ENCODE data around the gene DKK1. TPM values are rescaled to one million over a fixed set of nuclear protein-coding genes. Genes with fewer than 3 reads are reported as not detected.

Gene DKK1
- under 1 TPM in 1 of 2 donors, not detected in 1; 0.82 TPM for total RNA-seq

- Histone ChIP-seq H3K9me3 (no peaks in the 10 kb centered on the region), H3K27me3 (peaks cover 17% of the 10 kb centered on the region), H3K4me3 (peak within 1 kb of the TSS; percentile 45), H3K9ac (ENCODE audit: low read depth in 2 of 2, low read length in 2 of 2) (peak within 1 kb of the TSS in 1 of 2 donors; percentile 38), H3K36me3 (no peaks in the 10 kb centered on the region), H3K4me1 (peaks cover 8% of the 10 kb centered on the region), H3K27ac (no peak within 1 kb of the TSS)
- DNase-seq: peak; percentile 76
- intact Hi-C loops (cut with DNase I): no loop called here
- peak; percentile 66 for TF ChIP-seq CTCF (IDR thresholded peaks at IDR 0.05)
Measured at GRCh38 chr10:52313933-52314821, at the start of gene DKK1. Gene DKK1 (plus strand): TSS chr10:52314281. CDS start chr10:52314435, 154 bp downstream.

- intact Hi-C loops (cut with DNase I): no loop called here
- H3K27ac ChIP-seq: no peak overlapping the region
- no peak for TF ChIP-seq CTCF (IDR thresholded peaks at IDR 0.05)
- H3K4me3 ChIP-seq: no peak overlapping the region
- H3K36me3 ChIP-seq: no peaks in the 10 kb centered on the region
- no peaks in the 10 kb centered on the region for H3K4me1 ChIP-seq
- no peaks in the 10 kb centered on the region for H3K27me3 ChIP-seq
- H3K9me3 ChIP-seq: no peaks in the 10 kb centered on the region
- no peak overlapping the region for H3K9ac ChIP-seq (ENCODE audit: low read depth in 2 of 2, low read length in 2 of 2)
- no peak for DNase-seq
Measured at GRCh38 chr10:52265131-52265926, 48.8 kb upstream of the DKK1 start.

GRCh38 chr10:52266858-52267257 is 47.2 kb upstream of the DKK1 start:
- no peaks in the 10 kb centered on the region for H3K27me3 ChIP-seq
- H3K4me1 ChIP-seq: no peaks in the 10 kb centered on the region
- no peak overlapping the region for H3K9ac ChIP-seq (ENCODE audit: low read depth in 2 of 2, low read length in 2 of 2)
- no peak for TF ChIP-seq CTCF (IDR thresholded peaks at IDR 0.05)
- no peak overlapping the region for H3K4me3 ChIP-seq
- H3K9me3 ChIP-seq: no peaks in the 10 kb centered on the region
- no peaks in the 10 kb centered on the region for H3K36me3 ChIP-seq
- intact Hi-C loops (cut with DNase I): no loop called here
- no peak overlapping the region for H3K27ac ChIP-seq
- DNase-seq: no peak

GRCh38 chr10:52268790-52269189 is 45.3 kb upstream of the DKK1 start:
- Histone ChIP-seq H3K9me3 (no peaks in the 10 kb centered on the region), H3K9ac (ENCODE audit: low read depth in 2 of 2, low read length in 2 of 2) (no peak overlapping the region), H3K27me3 (no peaks in the 10 kb centered on the region), H3K27ac (no peak overlapping the region), H3K4me3 (no peak overlapping the region), H3K36me3 (no peaks in the 10 kb centered on the region), H3K4me1 (no peaks in the 10 kb centered on the region)
- TF ChIP-seq CTCF (IDR thresholded peaks at IDR 0.05): no peak
- intact Hi-C loops (cut with DNase I): no loop called here
- no peak for DNase-seq

GRCh38 chr10:52269233-52269632 is 44.8 kb upstream of the DKK1 start:
- intact Hi-C loops (cut with DNase I): no loop called here
- Histone ChIP-seq H3K36me3 (no peaks in the 10 kb centered on the region), H3K4me1 (no peaks in the 10 kb centered on the region), H3K4me3 (no peak overlapping the region), H3K27ac (no peak overlapping the region), H3K27me3 (no peaks in the 10 kb centered on the region), H3K9me3 (no peaks in the 10 kb centered on the region), H3K9ac (ENCODE audit: low read depth in 2 of 2, low read length in 2 of 2) (no peak overlapping the region)
- TF ChIP-seq CTCF (IDR thresholded peaks at IDR 0.05): no peak
- no peak for DNase-seq
